HEK293 (cell line): ENCODE data around the gene ERBB4.

Experiments
- PBX3 ChIP-seq: sonication (generic); formaldehyde crosslinking; IDR thresholded peaks from 2 replicates; pipeline ENCODE4 v1.8.1; 2022; ENCODE audit warnings: mild to moderate bottlenecking, moderate library complexity, missing genetic modification reagents
- ZSCAN30 ChIP-seq: fragments of 450-650 bp; IDR thresholded peaks from 2 replicates; pipeline ENCODE4 v1.5.1; 2018; ENCODE audit warnings: missing biosample characterization, mild to moderate bottlenecking, missing genetic modification characterization, moderate library complexity
- TF ChIP-seq, protein P1 (sequence below): fragments of 450-650 bp; formaldehyde crosslinking; IDR thresholded peaks from 2 replicates; pipeline ENCODE4 v1.5.1; 2016; ENCODE audit warnings: missing biosample characterization, missing genetic modification characterization
- TF ChIP-seq, protein P2 (sequence below): IDR thresholded peaks from 2 replicates; pipeline ENCODE4 v1.6.1; 2011; ENCODE audit warnings: mild to moderate bottlenecking, low read depth, low read length, borderline replicate concordance
- TF ChIP-seq, protein P3 (sequence below): fragments of 450-650 bp; formaldehyde crosslinking; IDR thresholded peaks from 2 replicates; pipeline ENCODE4 v1.5.1; 2016; ENCODE audit warnings: missing biosample characterization, missing genetic modification characterization

GRCh38 chr2:212484563-212485080 lies 54.0 kb downstream of the ERBB4 start:
- TF ChIP-seq, protein P1, sequence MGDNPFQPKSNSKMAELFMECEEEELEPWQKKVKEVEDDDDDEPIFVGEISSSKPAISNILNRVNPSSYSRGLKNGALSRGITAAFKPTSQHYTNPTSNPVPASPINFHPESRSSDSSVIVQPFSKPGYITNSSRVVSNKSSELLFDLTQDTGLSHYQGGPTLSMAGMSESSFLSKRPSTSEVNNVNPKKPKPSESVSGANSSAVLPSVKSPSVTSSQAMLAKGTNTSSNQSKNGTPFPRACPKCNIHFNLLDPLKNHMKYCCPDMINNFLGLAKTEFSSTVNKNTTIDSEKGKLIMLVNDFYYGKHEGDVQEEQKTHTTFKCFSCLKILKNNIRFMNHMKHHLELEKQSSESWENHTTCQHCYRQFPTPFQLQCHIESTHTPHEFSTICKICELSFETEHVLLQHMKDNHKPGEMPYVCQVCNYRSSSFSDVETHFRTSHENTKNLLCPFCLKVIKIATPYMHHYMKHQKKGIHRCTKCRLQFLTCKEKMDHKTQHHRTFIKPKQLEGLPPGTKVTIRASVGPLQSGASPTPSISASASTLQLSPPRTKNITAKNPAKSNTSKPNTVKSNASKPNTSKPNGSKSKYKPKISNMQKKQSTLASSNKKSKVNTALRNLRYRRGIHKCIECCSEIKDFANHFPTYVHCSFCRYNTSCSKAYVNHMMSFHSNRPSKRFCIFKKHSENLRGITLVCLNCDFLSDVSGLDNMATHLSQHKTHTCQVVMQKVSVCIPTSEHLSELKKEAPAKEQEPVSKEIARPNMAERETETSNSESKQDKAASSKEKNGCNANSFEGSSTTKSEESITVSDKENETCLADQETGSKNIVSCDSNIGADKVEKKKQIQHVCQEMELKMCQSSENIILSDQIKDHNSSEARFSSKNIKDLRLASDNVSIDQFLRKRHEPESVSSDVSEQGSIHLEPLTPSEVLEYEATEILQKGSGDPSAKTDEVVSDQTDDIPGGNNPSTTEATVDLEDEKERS: no peak
- TF ChIP-seq, protein P2, sequence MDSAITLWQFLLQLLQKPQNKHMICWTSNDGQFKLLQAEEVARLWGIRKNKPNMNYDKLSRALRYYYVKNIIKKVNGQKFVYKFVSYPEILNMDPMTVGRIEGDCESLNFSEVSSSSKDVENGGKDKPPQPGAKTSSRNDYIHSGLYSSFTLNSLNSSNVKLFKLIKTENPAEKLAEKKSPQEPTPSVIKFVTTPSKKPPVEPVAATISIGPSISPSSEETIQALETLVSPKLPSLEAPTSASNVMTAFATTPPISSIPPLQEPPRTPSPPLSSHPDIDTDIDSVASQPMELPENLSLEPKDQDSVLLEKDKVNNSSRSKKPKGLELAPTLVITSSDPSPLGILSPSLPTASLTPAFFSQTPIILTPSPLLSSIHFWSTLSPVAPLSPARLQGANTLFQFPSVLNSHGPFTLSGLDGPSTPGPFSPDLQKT: no peak
- TF ChIP-seq, protein P3, sequence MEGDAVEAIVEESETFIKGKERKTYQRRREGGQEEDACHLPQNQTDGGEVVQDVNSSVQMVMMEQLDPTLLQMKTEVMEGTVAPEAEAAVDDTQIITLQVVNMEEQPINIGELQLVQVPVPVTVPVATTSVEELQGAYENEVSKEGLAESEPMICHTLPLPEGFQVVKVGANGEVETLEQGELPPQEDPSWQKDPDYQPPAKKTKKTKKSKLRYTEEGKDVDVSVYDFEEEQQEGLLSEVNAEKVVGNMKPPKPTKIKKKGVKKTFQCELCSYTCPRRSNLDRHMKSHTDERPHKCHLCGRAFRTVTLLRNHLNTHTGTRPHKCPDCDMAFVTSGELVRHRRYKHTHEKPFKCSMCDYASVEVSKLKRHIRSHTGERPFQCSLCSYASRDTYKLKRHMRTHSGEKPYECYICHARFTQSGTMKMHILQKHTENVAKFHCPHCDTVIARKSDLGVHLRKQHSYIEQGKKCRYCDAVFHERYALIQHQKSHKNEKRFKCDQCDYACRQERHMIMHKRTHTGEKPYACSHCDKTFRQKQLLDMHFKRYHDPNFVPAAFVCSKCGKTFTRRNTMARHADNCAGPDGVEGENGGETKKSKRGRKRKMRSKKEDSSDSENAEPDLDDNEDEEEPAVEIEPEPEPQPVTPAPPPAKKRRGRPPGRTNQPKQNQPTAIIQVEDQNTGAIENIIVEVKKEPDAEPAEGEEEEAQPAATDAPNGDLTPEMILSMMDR: peak; percentile 49; the same call in 1 of the 2 replicates
- TF ChIP-seq PBX3 (CRISPR knock-in tag): no peak
- TF ChIP-seq ZSCAN30: no peak
